Fibroblast of lung (primary cell): Measurements from ENCODE around the gene CC2D1A.

Experiments used
- CTCF ChIP-seq, 2 donors: IDR thresholded peaks in 1 of 2; conservative IDR thresholded peaks in 1 of 2; 1 replicate in 1 of 2; 2 replicates in 1 of 2; pipeline ENCODE4 v1.5.1; 2011 to 2012; ENCODE audit warnings: low read length in 2 of 2, control low read depth in 1 of 2, inconsistent platforms in 1 of 2, low read depth in 1 of 2, mild to moderate bottlenecking in 1 of 2
- EZH2 ChIP-seq: IDR thresholded peaks from 2 replicates; pipeline ENCODE4 v1.5.1; 2012; ENCODE audit warnings: low read length, control low read depth, mild to moderate bottlenecking; ENCODE audit errors: missing control alignments

- TF ChIP-seq CTCF (conservative IDR thresholded peaks at IDR 0.05 in 1 of 2, IDR thresholded peaks at IDR 0.05 in 1 of 2; ENCODE audit: low read depth in 1 of 2, low read length in 2 of 2) (no peak), EZH2 (no peak)
These were observed 69.9 kb downstream of the CC2D1A start for GRCh38 chr19:13975870-13976269.
